ENCODE measurements around the gene CDH24. TPM values are rescaled to one million over a fixed set of nuclear protein-coding genes. Genes with fewer than 3 reads are reported as not detected.

Gene CDH24
- 0.73 and 1.3 TPM in 2 replicates for total RNA-seq

GRCh38 chr14:23056956-23057756 is at the start of gene CDH24:
CDH24 (minus strand) TSS chr14:23057520; CDS start chr14:23055733, 1,787 bp downstream.
- peaks cover 2% of the 10 kb centered on the region for H3K27me3 Mint-ChIP-seq
- H3K4me1 Mint-ChIP-seq, result peaks cover 18% of the 10 kb centered on the region
- peaks cover 38% of the 10 kb centered on the region for H3K36me3 Mint-ChIP-seq (ENCODE audit: low read depth)
- peak within 1 kb of the TSS; percentile 88 for H3K4me3 Mint-ChIP-seq
- H3K9me3 Mint-ChIP-seq, result no peaks in the 10 kb centered on the region
- ChIA-PET CTCF (interaction anchor here (0.6 to 10.5 kb wide), 31 partner anchors 9 to 667 kb away, joined by 3 to 284 read pairs (median 5); partner anchors contain the start of genes ABHD4, AJUBA, HAUS4 and OXA1L), POLR2A (interaction anchor here (0.6 to 3.6 kb wide), 16 partner anchors 12 to 487 kb away, joined by 3 to 26 read pairs (median 6); partner anchors contain the start of genes ACIN1, AJUBA, C14orf119 and HAUS4)
- no peak for TF ChIP-seq CTCF (IDR thresholded peaks at IDR 0.05)
- intact Hi-C loops (cut with micrococcal nuclease), result loop anchor here (1.0 to 10.0 kb wide), 7 partner anchors 35 to 742 kb away; partner anchors contain the start of gene LRP10
- peak; percentile 75 for ATAC-seq (ENCODE audit: low read depth)
- DNase-seq, result peak; percentile 71
- H3K27ac Mint-ChIP-seq, result peak within 1 kb of the TSS; percentile 13

- intact Hi-C loops (cut with micrococcal nuclease), result no loop called here
- ChIA-PET CTCF (interaction anchor here (1.1 to 1.2 kb wide), 2 partner anchors 11 to 14 kb away, joined by 3 read pairs; partner anchors contain the start of genes ACIN1 and C14orf119), POLR2A (no interaction called here)
- Mint-ChIP-seq H3K27ac (no peak overlapping the region), H3K9me3 (no peaks in the 10 kb centered on the region), H3K4me3 (no peak overlapping the region), H3K27me3 (no peaks in the 10 kb centered on the region), H3K4me1 (peaks cover 7% of the 10 kb centered on the region), H3K36me3 (ENCODE audit: low read depth) (no peaks in the 10 kb centered on the region)
- ATAC-seq (ENCODE audit: low read depth) (no peak), DNase-seq (no peak)
- TF ChIP-seq CTCF (IDR thresholded peaks at IDR 0.05), result no peak
These were observed 49.4 kb upstream of the CDH24 start for GRCh38 chr14:23106747-23107045.

- no peak for ATAC-seq (ENCODE audit: low read depth)
- Mint-ChIP-seq H3K4me3 (no peak overlapping the region), H3K4me1 (peaks cover 7% of the 10 kb centered on the region), H3K27me3 (no peaks in the 10 kb centered on the region), H3K36me3 (ENCODE audit: low read depth) (peaks cover 3% of the 10 kb centered on the region), H3K27ac (no peak overlapping the region), H3K9me3 (no peaks in the 10 kb centered on the region)
- DNase-seq, result no peak
- POLR2A ChIA-PET, result interaction anchor here (0.7 kb wide), 1 partner anchor 217 kb away, joined by 13 read pairs; no protein-coding TSS in a partner anchor
- CTCF ChIA-PET, result no interaction called here
- intact Hi-C loops (cut with micrococcal nuclease), result no loop called here
- no peak for TF ChIP-seq CTCF (IDR thresholded peaks at IDR 0.05)
These were observed 48.1 kb upstream of the CDH24 start for GRCh38 chr14:23105348-23105824.

- ATAC-seq (ENCODE audit: low read depth), result no peak
- peaks cover 7% of the 10 kb centered on the region for H3K4me1 Mint-ChIP-seq
- ChIA-PET POLR2A (no interaction called here), CTCF (interaction anchor here (0.6 kb wide), 1 partner anchor 34 kb away, joined by 3 read pairs; no protein-coding TSS in a partner anchor)
- H3K9me3 Mint-ChIP-seq, result no peaks in the 10 kb centered on the region
- no peak within 1 kb of the TSS for H3K27ac Mint-ChIP-seq
- peaks cover 3% of the 10 kb centered on the region for H3K36me3 Mint-ChIP-seq (ENCODE audit: low read depth)
- no peak for DNase-seq
- no peak within 1 kb of the TSS for H3K4me3 Mint-ChIP-seq
- no peak for TF ChIP-seq CTCF (IDR thresholded peaks at IDR 0.05)
- intact Hi-C loops (cut with micrococcal nuclease), result no loop called here
- no peaks in the 10 kb centered on the region for H3K27me3 Mint-ChIP-seq
These were observed 47.4 kb upstream of the CDH24 start, which contains the start of gene CIROP for GRCh38 chr14:23104591-23105347. CIROP (minus strand) TSS chr14:23104989; CDS start chr14:23104920, 69 bp downstream.

Data from activated B cell treated with CpG ODN at 0.5 μM for 24 hours (primary cell).